ENCODE measurements around the gene EXOC5.

GRCh38 chr14:57317248-57317833, 48.6 kb upstream of the EXOC5 start:
- no peak for TF ChIP-seq POLR2A (IDR thresholded peaks at IDR 0.05)
- TF ChIP-seq CTCF (IDR thresholded peaks at IDR 0.05): peak; percentile 63 to 81 (median 68)
- no peak for TF ChIP-seq EP300 (IDR thresholded peaks at IDR 0.05)
- TF ChIP-seq POLR2AphosphoS5 (IDR thresholded peaks at IDR 0.05): no peak

All from gastroesophageal sphincter (tissue), 3 donors.